GM19025 (cell line): ENCODE measurements around the gene CD99L2.
"Not testable (repeated sequence)": the region's sequence is repeated elsewhere in the genome, so short reads cannot be mapped to it uniquely, and the experiment has no call there.

Source experiments
- ATAC-seq: cut with Tn5 transposase; IDR thresholded peaks from one replicate; pipeline ENCODE4 v1.9.1; 2021; ENCODE audit warnings: mild to moderate bottlenecking, low read depth, moderate library complexity; ENCODE audit not compliant: unreplicated experiment

Gene CD99L2

DNA sequence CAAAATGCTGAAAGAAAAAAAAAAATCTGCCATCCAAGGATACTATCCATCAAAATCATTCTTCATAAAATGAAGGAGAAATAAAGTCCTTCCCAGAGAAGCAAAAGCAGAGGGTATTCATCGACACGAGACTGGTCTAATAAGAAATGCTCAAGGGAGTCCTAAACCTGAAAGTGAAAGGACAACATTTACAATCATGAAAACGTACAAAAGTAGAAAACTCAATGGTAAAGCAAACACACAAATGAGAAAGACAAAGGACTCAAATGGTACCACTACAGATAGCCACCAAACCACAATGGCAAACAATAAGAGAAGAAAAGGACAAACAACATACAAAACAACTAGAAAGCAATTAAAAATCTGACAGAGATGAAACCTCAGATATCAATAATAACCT, 41.0 kb downstream of the CD99L2 start:
- no peak for ATAC-seq

DNA sequence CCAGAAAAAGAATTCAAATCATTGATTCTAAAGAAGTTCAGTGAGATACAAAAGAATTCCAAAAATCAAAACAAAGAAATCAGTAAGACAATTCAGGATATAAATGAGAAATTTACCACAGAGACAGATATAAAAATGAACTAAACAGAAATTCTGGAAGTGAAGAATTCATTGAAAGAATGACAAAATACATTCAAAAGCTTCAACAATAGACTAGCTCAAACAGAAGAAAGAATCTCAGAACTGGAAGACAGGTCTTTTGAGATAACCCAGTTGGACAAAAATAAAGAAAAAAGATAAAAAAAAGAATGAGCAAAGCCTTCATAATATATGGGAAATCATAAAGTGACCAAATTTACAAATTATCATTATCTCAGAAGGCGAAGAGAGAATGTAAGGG, 41.7 kb downstream of the CD99L2 start:
- ATAC-seq, result no peak

DNA sequence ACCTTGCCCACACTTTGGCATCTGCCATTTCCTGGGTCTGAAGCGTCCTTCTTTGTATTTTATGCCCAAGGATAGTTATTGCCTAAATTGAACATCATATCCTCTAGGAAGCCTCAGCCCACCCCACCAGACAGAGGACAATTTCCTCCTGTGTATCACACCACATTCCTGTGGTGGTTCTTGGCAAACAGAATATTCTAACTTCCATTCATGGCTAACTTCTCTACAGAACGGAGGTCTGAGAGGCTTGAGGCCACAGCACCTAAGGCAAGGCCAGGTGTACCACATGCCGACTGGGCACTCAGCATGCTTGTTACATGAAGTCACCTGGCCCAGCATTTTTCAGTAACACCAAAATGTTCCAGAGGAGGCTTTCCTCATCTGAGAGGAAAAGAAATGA, 42.4 kb downstream of the CD99L2 start:
- no peak for ATAC-seq

DNA sequence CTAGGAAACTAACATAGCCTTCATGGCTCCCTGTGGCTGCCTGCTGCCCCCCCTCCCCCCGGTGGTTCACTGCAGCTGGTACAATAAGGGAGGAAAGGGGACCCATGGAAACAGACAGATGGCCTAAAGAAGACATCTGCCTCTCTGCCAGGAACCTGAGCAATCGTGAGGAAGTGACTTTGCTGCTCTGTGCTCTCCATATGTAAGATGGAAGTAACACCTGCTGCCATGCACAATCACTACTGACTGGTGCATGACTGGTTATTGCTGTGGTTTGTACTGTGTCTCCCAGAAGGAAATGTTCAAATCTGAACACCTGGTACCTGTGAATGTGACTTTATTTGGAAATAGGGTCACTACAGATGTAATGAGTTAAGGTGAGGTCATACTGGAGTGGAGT, 43.6 kb downstream of the CD99L2 start:
- no peak for ATAC-seq

DNA sequence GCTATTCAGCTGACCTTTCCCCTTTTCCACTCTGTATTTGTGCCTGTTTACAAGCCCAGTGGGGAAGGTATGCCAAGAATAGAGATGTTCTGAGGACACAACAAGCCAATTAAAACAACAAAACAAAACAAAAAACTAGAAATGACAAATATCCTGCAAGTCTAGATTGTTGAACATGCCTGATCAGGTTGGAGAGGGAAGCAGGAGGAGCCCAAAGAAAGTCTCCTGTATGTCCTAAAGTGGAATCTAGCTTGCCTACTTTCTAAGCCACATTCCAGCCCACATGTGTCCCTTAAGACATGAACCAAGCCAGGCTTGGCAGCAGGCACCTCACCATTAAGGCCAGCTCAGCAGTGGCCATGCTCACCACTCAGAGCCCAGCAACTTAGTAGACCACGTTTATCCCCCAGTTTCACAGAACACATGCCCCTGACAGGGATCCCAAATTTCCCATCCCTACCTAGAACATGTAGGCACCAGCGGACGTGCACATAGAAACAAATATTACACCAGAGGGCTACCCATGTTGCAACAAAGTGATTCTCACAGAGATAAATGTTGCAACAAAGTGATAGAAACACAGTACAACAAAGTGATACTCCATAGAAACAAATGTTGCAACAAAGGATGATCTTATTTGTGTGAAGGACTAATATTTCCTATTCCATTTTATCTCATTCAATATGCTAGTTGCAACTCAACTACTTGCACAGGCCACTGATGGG, 48.3 kb downstream of the CD99L2 start:
- no peak for ATAC-seq

DNA sequence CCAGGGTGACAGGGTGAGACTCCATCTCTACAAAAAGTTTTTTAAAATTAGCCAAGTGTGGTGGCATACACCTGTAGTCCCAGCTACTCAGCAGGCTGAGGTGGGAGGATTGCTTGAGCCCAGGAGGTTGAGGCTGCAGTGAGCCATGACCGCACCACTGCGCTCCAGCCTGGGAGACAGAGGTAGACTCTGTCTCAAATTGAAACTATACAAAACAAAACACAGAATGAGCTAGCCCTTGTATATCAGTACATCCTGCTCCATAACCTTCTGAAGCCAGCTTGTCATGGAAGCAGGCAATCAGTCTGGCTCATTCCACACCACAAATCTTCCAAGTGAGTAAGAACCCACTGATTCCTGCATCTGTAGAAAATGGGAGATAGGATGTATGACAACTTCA, 49.0 kb downstream of the CD99L2 start:
- ATAC-seq, result no peak

DNA sequence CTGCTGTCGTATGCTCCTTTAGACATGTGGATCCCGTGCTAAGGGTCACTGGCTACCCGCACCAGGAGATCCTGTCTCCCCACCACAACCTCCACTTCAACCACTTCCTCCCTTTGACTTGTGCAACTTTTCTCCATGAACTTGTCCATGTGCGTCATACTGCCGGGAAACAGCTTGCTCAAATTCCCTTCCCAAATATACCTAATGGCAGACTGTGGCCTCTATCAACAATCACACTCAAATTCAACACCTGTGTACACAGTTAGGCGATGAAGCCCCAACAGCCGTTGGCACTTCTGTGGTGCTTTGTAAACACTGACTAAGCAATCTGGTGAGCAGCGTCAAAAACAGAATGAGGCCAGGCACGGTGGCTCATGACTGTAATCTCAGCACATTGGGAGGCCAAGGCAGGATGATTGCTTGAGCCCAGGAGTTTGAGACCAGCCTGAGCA, 49.5 kb downstream of the CD99L2 start:
- ATAC-seq, result no peak

DNA sequence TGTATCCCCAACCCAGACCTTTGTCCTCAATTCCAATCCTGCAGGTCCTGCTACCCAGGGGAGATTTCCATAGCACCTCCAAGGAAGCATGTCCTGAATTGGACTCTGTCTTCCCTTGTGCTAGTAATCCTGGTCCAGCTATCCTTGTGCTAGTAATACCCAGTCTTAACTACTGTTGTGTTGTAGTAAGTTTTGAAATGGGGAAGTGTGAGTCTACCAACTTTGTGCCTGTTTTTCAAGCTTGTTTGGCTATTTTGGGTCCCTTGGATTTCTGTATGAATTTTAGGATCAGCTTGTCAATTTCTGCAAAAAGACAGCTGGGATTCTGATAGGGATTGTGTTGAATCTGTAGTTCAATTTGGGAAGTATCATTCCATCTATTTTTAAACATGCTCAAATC, 51.4 kb downstream of the CD99L2 start:
- ATAC-seq, result no peak

DNA sequence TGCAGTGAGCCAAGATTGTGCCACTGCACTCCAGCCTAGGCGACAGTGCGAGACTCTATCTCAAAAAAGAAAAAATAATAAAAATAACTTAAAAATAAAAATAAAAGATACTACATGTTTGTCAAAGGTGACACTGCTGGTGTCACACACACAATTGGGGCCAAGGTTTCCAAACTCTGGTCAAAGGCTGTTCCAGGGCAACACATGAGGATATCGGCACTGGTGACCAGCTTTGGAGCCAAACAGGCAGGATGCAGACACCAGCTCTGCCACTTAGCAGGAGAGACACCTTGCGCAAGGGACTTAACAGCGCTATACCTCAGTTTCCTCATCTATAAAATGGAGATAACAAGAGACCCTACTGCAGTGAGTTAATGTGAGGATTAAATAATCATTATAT, 52.3 kb downstream of the CD99L2 start:
- ATAC-seq, result no peak

DNA sequence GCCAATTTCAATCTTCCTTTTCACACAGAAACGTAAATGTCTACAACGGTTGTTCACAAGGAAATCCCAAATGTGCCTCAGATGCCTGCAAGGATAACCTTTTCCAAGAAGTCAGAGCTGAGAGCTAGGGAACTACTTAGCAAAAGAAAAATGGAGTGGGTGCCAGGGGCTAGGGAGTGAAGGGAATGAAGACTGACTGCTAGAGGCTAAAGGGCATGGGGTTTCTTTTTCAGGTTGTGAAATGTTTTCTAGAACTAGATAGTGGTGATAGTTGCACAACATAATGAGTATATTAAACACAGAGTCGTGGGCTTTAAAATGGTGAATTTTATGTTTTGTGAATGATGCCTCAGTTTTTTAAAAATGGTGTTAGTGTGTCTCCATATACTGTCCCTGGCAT, 53.4 kb downstream of the CD99L2 start:
- no peak for ATAC-seq

DNA sequence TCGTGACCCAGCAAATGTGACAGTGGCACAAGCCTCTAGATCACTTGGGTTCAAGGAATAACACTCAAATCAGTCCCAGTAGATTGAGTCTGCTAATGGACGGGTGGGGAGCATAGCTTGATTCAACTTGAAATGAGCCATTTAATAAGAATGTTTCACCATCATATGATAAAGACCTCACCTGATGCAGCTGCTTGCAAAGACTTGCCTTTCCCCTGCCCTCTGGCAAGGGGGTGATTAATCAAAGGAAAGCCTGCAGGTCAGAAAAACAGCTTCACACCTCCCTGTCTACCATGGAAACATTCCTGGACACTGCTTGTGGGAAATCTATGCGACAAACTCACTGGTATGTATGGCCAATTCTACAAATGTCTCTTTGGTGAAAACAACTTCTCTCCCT, 54.5 kb downstream of the CD99L2 start:
- no peak for ATAC-seq

DNA sequence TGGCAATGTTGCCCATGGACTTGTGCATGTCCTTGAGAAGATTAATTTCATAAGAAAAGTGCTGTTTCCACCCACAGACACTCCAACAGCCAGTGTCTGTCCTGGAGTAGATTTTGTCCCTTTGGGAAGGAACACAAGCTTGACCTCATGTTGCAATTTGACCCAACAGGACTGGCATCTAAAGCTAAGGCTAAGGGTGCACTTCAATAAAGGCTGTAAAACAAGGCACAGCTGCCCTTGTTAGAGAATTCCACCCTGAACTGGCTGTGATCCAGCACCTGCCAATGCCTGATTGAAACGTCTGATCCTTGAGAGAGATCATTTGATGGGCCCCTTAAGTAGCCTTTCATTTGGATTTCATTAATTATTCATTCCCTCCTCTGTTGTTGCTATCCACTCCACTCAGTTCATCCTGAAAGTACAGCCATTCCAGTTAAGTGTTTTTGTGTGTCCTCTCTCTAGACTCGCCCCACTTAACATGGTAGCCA, 56.2 kb downstream of the CD99L2 start:
- ATAC-seq, result no peak

DNA sequence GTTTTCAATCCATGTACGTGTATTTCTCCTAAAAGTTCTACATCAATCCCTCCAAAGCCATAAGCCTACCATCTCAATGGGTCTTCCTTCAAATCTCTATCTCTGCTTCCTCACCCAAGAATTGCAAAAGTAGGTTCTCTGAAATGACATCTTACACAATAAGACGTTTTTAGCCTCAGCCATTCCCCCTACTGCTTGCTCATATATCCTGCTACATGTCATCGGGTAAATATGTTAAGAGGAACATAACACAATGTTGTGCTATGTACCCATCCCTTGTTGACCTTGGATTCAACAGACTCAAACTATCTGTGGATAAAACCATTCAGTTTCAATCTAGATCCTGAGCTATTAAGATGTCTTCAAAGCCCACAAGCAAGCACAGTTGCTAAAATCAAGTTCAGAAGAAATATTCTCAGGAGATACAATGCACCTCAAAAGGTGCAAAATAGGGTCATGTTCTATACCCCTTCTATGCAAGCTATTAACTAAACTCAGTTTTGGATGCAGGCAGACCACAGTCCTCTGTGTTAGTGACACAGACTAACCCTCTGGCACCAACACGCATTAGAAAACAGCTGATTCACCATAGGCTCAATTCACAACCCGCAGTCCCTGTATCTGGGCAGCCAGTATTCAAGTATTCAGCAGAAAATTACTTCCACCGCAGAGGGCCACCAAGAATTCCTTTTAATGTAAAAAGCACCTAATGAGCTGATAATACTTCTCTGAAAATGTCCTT, 56.8 kb downstream of the CD99L2 start:
- ATAC-seq, result no peak

DNA sequence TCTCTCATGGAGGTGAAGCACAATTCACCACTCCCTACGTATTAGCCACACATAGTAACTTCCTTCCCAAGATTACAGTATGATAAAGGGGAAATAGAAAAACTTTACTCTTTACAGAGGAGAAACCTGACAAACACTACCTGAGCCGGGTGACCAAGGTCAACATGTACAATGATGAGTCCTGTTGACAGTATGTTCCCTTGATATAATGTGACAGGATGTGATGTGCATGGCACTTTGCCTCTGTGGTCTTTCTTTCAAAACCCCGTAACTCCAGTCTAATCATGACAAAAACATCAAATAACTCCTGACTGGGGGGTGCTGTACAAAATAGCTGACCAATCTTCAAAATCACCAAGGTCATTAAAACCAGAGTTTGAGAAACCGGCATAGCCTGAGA, 60.6 kb downstream of the CD99L2 start:
- ATAC-seq, result no peak

DNA sequence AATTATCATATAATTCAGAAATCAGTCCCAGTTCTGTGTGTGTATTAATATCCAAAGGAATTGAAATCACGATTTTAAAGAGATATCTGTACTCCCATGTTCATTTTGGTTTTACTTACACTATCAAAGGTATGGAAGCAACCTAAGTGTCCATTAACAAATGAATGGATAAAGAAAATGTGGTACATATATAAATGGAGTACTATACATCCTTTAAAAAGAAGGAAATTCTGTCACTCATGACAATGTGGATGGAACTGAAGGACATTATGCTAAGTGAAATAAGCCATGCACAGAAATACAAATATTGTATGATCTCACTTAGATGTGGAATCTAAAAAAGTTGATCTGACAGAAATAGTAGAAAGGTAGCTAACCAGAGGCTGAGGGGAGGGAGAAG, 63.8 kb downstream of the CD99L2 start:
- no peak for ATAC-seq

DNA sequence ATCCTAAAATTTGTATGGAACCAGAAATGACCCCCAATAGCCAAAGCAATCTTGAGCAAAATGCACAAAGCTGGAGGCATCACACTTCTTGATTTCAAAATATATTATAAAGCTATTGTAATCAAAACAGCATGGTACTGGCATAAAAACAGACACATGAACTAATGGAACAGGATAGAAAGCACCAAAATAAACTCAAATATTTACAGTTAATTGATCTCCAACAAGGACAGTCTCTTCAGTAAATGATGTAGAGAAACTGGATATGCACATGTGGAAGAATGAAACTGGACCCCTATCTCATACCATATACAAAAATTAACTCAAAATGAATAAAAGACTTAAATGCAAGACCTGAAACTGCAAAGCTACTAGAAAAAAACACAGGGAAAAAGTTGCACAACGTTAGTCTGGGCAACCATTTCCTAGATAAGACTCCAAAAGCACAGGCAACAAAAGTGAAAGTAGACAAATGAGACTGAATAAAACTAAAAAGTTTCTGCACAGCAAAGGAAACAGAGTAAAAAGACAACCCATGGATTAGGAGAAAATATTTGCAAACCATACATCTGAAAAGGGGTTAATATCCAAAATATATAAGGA, 64.9 kb downstream of the CD99L2 start:
- no peak for ATAC-seq

DNA sequence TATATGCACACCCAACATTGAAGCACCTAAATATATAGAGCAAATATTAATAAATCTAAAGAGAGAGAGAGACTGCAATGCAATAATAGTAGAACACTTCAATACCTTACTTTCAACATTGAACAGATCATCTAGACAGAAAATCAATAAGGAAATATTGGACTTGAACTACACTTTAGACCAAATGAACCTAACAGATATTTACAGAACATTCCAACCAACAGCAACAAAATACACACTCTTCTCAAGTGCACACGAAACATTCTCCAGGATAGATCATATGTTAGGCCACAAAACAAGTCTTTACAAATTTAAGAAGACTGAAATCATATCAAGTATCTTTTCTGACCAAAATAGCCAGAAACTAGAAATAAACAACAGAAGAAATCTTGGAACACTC, 66.6 kb downstream of the CD99L2 start:
- ATAC-seq, result no peak

DNA sequence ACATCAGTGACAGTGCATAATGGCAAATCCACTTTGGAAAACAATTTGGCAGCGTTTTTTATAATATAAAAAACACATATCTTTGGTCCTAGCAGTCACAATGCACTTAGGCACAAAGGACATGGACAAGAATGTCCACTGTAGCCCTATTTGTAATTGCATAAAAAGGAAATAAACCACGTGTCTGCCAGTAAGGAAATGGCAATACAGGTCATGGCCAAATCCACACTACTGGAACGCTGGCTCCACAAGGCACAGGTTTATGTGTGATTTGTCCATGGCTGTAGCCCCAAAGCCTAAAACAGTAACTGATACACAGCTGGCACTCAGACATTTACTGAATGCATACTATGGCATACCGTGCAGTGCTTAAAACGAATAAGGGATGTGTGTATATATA, 69.7 kb downstream of the CD99L2 start:
- no peak for ATAC-seq

DNA sequence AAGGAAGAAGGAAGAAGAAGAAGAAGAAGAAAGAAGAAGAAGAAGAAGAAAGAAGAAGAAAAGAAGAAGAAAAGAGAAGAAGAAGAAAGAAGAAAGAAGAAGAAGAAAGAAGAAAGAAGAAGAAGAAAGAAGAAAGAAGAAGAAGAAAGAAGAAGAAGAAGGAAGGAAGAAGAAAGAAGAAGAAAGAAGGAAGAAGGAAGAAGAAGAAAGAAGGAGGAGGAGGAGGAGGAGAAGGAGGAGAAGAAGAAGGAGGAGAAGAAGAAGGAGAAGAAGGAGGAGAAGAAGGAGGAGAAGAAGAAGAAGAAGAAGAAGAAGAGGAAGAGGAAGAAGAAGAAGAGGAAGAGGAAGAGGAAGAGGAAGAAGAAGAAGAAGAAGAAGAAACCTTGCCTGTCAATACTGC, 74.1 kb downstream of the CD99L2 start:
- ATAC-seq, result not testable (repeated sequence)

DNA sequence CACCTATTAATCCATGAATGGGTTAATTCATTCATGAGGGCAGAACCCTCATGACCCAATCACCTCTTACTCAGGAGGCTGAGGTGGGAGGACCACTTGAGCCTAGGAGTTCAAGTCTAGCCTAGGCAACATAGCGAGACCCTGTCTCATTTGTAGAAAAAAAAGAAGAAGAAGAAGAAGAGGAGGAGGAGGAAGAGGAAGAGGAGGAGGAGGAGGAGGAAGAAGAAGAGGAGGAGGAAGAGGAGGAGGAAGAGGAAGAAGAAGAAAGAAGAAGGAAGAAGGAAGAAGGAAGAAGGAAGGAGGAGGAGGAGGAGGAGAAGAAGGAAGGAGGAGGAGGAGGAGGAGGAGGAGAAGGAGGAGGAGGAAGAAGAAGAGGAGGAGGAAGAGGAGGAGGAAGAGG, 74.6 kb downstream of the CD99L2 start:
- ATAC-seq, result not testable (repeated sequence)

DNA sequence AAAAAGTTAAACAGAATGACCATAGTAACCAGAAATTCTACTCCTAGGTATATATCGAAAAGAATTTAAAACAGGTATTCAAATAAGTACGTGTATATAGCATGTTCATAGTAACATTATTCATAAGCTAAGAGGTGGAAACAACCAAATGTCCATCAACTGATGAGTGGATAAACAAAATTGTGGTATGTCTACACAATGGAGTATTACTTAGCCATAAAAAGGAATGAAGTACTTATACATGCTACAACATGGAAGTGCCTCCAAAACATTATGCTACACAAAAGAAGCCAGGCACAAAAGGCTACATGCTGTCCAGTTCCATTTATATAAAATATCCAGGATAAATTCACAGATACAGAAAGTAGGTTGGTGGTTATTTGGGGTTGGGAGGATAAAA, 76.5 kb downstream of the CD99L2 start:
- ATAC-seq, result no peak

DNA sequence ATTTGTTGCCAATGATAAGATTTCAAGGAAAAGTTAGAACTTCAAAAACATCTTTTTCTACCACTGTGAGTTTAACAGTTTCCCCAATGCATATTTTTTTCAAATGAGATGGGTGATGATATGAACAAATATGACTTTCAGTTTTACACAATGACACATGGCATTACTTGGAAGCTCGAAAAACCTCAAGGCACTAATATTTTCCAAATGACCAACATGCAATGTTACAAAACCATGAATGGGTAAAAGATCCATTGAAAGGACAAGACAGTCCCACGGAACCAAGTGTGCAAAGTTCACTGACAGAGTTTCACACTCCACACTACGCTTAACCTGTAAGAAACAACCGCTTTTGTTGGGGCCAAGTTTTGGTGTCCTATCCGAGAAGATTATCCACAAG, 84.5 kb downstream of the CD99L2 start:
- no peak for ATAC-seq
